HG03095 (cell line): ENCODE data around the gene SMCO1.
"Not testable (repeated sequence)": the region's sequence is repeated elsewhere in the genome, so short reads cannot be mapped to it uniquely, and the experiment has no call there.

ENCODE experiments used
- ATAC-seq: cut with Tn5 transposase; IDR thresholded peaks from one replicate; pipeline ENCODE4 v1.9.1; 2021; ENCODE audit warnings: moderate library complexity; ENCODE audit not compliant: unreplicated experiment

SMCO1 gene

GRCh38 chr3:196523841-196524240, 8.7 kb upstream of the SMCO1 start:
- no peak for ATAC-seq

- not testable (repeated sequence) for ATAC-seq
These were observed 6.1 kb upstream of the SMCO1 start for GRCh38 chr3:196521291-196521690.

GRCh38 chr3:196519718-196520082, 4.6 kb upstream of the SMCO1 start:
- ATAC-seq, result no peak

GRCh38 chr3:196518966-196519717, 4.0 kb upstream of the SMCO1 start:
- no peak for ATAC-seq

GRCh38 chr3:196517919-196518318, 2.8 kb upstream of the SMCO1 start:
- no peak for ATAC-seq

GRCh38 chr3:196517162-196517800, 2.1 kb upstream of the SMCO1 start:
- no peak for ATAC-seq

GRCh38 chr3:196514350-196514716, 813 bp downstream of the SMCO1 start:
- ATAC-seq, result no peak

GRCh38 chr3:196513697-196514349, 1.3 kb downstream of the SMCO1 start:
- ATAC-seq, result no peak

- ATAC-seq, result not testable (repeated sequence)
These were observed 3.3 kb downstream of the SMCO1 start for GRCh38 chr3:196511646-196512425.

GRCh38 chr3:196511108-196511507, 4.0 kb downstream of the SMCO1 start:
- not testable (repeated sequence) for ATAC-seq

GRCh38 chr3:196506687-196507086, 8.5 kb downstream of the SMCO1 start:
- no peak for ATAC-seq

- no peak for ATAC-seq
These were observed 10.6 kb downstream of the SMCO1 start for GRCh38 chr3:196504556-196504955.

- not testable (repeated sequence) for ATAC-seq
These were observed 11.1 kb downstream of the SMCO1 start for GRCh38 chr3:196504077-196504398.

- peak; percentile 75 for ATAC-seq
These were observed 11.7 kb downstream of the SMCO1 start, which contains the start of gene RNF168 for GRCh38 chr3:196503196-196504076. Gene RNF168, minus strand, starts transcription at chr3:196503768. Its CDS starts 595 bp downstream, at chr3:196503173.

GRCh38 chr3:196502775-196503195, 12.4 kb downstream of the SMCO1 start:
- ATAC-seq, result no peak

- no peak for ATAC-seq
These were observed 13.7 kb downstream of the SMCO1 start for GRCh38 chr3:196501316-196502044.

GRCh38 chr3:196499807-196500524, 15.2 kb downstream of the SMCO1 start:
- no peak for ATAC-seq

- no peak for ATAC-seq
These were observed 16.1 kb downstream of the SMCO1 start for GRCh38 chr3:196499061-196499460.

- no peak for ATAC-seq
These were observed 16.8 kb downstream of the SMCO1 start for GRCh38 chr3:196498297-196498696.
